ENCODE data around the gene SPTA1. TPM values are rescaled to one million over a fixed set of nuclear protein-coding genes. Genes with fewer than 3 reads are reported as not detected.

SPTA1 gene
- total and polyA plus RNA-seq, 2 of the 8 experiments (the other 6 are each of a cell fraction or from before 2014, with no cell fraction given), result not detected

DNA sequence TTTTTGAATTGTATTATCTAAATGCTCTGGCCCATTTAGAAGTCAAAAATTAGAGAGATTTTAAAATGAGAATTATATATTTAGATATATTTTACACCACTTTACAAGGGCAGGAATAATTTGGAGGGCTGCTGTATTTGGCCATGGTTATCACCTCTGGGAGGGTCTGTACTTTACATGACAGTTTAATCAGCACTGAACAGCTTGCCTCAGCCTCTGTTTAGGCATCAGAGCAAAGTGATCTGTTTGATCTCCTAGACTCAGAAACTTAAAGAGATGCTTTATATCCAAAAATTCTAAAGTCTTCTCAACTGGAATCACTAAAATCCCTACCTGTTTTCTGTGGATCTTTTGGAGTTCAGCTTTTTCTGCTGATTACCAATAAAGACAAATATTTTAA, 5.4 kb upstream of the SPTA1 start (continued):
- TF ChIP-seq, protein P1, sequence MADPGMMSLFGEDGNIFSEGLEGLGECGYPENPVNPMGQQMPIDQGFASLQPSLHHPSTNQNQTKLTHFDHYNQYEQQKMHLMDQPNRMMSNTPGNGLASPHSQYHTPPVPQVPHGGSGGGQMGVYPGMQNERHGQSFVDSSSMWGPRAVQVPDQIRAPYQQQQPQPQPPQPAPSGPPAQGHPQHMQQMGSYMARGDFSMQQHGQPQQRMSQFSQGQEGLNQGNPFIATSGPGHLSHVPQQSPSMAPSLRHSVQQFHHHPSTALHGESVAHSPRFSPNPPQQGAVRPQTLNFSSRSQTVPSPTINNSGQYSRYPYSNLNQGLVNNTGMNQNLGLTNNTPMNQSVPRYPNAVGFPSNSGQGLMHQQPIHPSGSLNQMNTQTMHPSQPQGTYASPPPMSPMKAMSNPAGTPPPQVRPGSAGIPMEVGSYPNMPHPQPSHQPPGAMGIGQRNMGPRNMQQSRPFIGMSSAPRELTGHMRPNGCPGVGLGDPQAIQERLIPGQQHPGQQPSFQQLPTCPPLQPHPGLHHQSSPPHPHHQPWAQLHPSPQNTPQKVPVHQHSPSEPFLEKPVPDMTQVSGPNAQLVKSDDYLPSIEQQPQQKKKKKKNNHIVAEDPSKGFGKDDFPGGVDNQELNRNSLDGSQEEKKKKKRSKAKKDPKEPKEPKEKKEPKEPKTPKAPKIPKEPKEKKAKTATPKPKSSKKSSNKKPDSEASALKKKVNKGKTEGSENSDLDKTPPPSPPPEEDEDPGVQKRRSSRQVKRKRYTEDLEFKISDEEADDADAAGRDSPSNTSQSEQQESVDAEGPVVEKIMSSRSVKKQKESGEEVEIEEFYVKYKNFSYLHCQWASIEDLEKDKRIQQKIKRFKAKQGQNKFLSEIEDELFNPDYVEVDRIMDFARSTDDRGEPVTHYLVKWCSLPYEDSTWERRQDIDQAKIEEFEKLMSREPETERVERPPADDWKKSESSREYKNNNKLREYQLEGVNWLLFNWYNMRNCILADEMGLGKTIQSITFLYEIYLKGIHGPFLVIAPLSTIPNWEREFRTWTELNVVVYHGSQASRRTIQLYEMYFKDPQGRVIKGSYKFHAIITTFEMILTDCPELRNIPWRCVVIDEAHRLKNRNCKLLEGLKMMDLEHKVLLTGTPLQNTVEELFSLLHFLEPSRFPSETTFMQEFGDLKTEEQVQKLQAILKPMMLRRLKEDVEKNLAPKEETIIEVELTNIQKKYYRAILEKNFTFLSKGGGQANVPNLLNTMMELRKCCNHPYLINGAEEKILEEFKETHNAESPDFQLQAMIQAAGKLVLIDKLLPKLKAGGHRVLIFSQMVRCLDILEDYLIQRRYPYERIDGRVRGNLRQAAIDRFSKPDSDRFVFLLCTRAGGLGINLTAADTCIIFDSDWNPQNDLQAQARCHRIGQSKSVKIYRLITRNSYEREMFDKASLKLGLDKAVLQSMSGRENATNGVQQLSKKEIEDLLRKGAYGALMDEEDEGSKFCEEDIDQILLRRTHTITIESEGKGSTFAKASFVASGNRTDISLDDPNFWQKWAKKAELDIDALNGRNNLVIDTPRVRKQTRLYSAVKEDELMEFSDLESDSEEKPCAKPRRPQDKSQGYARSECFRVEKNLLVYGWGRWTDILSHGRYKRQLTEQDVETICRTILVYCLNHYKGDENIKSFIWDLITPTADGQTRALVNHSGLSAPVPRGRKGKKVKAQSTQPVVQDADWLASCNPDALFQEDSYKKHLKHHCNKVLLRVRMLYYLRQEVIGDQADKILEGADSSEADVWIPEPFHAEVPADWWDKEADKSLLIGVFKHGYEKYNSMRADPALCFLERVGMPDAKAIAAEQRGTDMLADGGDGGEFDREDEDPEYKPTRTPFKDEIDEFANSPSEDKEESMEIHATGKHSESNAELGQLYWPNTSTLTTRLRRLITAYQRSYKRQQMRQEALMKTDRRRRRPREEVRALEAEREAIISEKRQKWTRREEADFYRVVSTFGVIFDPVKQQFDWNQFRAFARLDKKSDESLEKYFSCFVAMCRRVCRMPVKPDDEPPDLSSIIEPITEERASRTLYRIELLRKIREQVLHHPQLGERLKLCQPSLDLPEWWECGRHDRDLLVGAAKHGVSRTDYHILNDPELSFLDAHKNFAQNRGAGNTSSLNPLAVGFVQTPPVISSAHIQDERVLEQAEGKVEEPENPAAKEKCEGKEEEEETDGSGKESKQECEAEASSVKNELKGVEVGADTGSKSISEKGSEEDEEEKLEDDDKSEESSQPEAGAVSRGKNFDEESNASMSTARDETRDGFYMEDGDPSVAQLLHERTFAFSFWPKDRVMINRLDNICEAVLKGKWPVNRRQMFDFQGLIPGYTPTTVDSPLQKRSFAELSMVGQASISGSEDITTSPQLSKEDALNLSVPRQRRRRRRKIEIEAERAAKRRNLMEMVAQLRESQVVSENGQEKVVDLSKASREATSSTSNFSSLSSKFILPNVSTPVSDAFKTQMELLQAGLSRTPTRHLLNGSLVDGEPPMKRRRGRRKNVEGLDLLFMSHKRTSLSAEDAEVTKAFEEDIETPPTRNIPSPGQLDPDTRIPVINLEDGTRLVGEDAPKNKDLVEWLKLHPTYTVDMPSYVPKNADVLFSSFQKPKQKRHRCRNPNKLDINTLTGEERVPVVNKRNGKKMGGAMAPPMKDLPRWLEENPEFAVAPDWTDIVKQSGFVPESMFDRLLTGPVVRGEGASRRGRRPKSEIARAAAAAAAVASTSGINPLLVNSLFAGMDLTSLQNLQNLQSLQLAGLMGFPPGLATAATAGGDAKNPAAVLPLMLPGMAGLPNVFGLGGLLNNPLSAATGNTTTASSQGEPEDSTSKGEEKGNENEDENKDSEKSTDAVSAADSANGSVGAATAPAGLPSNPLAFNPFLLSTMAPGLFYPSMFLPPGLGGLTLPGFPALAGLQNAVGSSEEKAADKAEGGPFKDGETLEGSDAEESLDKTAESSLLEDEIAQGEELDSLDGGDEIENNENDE (IDR thresholded peaks at IDR 0.05; ENCODE audit: insufficient replicate concordance, low read length), result no peak
- TF ChIP-seq TAF1 (IDR thresholded peaks at IDR 0.05; ENCODE audit: low read depth, low read length) (no peak), TBP (IDR thresholded peaks at IDR 0.05; ENCODE audit: low read depth, low read length) (no peak), BACH1 (IDR thresholded peaks at IDR 0.05; ENCODE audit: low read length) (no peak), SUZ12 (IDR thresholded peaks at IDR 0.05; ENCODE audit: low read length) (no peak), HDAC2 (IDR thresholded peaks at IDR 0.05; ENCODE audit: borderline replicate concordance in 1 of 2, low read depth in 2 of 2, low read length in 2 of 2) (no peak), TCF12 (IDR thresholded peaks at IDR 0.05; ENCODE audit: low read depth, low read length) (no peak), NRF1 (IDR thresholded peaks at IDR 0.05; ENCODE audit: low read depth, low read length) (no peak)
